HepG2 (cell line): ENCODE data around the gene SECTM1. TPM values are rescaled to one million over a fixed set of nuclear protein-coding genes. Genes with fewer than 3 reads are reported as not detected.

Experiments used
- ATF5 ChIP-seq: sonication (generic); formaldehyde crosslinking; IDR thresholded peaks from 2 replicates; pipeline ENCODE4 v1.4.0; 2020; ENCODE audit warnings: mild to moderate bottlenecking, low read depth, missing genetic modification reagents
- BRCA1 ChIP-seq: sonication (generic); formaldehyde crosslinking; IDR thresholded peaks from 2 replicates; pipeline ENCODE4 v1.4.0; 2020; ENCODE audit warnings: missing genetic modification reagents
- CBX1 ChIP-seq: IDR thresholded peaks from one replicate; pipeline ENCODE4 v1.6.1; 2016; ENCODE audit warnings: antibody characterized with exemption, low read depth
- CBX5 ChIP-seq: sonication (generic); formaldehyde crosslinking; IDR thresholded peaks from 2 replicates; pipeline ENCODE4 v1.4.0; 2020; ENCODE audit warnings: missing genetic modification reagents, borderline replicate concordance
- ELF3 ChIP-seq: IDR thresholded peaks from 2 replicates; pipeline ENCODE4 v1.6.1; 2016; ENCODE audit warnings: missing genetic modification reagents, missing compliant biosample characterization
- HNRNPL ChIP-seq: fragments of 200-400 bp; formaldehyde crosslinking; IDR thresholded peaks from 2 replicates; pipeline ENCODE4 v1.6.1; 2017; ENCODE audit warnings: mild to moderate bottlenecking, low read depth, low read length
- MEIS2 ChIP-seq: sonication (generic); formaldehyde crosslinking; IDR thresholded peaks from 2 replicates; pipeline ENCODE4 v1.9.0; 2021; ENCODE audit warnings: mild to moderate bottlenecking, missing genetic modification reagents
- NBN ChIP-seq: fragments of 450-650 bp; conservative IDR thresholded peaks from 2 replicates; pipeline ENCODE4 v1.6.1; 2017
- NCOA5 ChIP-seq: sonication (generic); formaldehyde crosslinking; IDR thresholded peaks from 2 replicates; pipeline ENCODE4 v1.4.0; 2020; ENCODE audit warnings: missing genetic modification reagents
- NFKBIZ ChIP-seq: IDR thresholded peaks from 2 replicates; pipeline ENCODE4 v1.6.1; 2018; ENCODE audit warnings: missing genetic modification reagents, missing compliant biosample characterization
- PCBP2 ChIP-seq: fragments of 200-400 bp; formaldehyde crosslinking; optimal IDR thresholded peaks from 2 replicates; pipeline ENCODE3; 2018; ENCODE audit warnings: low read length, low read depth; ENCODE audit not compliant: poor library complexity, severe bottlenecking
- RCOR2 ChIP-seq: IDR thresholded peaks from 2 replicates; pipeline ENCODE4 v1.6.1; 2016; ENCODE audit warnings: missing biosample characterization, missing genetic modification reagents
- RFXAP ChIP-seq: sonication (generic); formaldehyde crosslinking; IDR thresholded peaks from 2 replicates; pipeline ENCODE4 v1.4.0; 2020; ENCODE audit warnings: missing genetic modification reagents, borderline replicate concordance
- SMAD1 ChIP-seq: sonication (generic); formaldehyde crosslinking; IDR thresholded peaks from 2 replicates; pipeline ENCODE4 v1.4.0; 2020; ENCODE audit warnings: missing genetic modification reagents, low read depth, mild to moderate bottlenecking, borderline replicate concordance
- XBP1 ChIP-seq: sonication (generic); formaldehyde crosslinking; IDR thresholded peaks from 2 replicates; pipeline ENCODE4 v1.5.0; 2020; ENCODE audit warnings: missing genetic modification reagents
- ZNF235 ChIP-seq: sonication (generic); formaldehyde crosslinking; IDR thresholded peaks from 2 replicates; pipeline ENCODE4 v1.8.1; 2023; ENCODE audit warnings: mild to moderate bottlenecking, missing genetic modification reagents, borderline replicate concordance
- ZNF253 ChIP-seq: sonication (generic); formaldehyde crosslinking; IDR thresholded peaks from 2 replicates; pipeline ENCODE4 v1.8.0; 2022; ENCODE audit warnings: mild to moderate bottlenecking, missing genetic modification reagents, borderline replicate concordance
- ZNF282 ChIP-seq: fragments of 450-650 bp; IDR thresholded peaks from 2 replicates; pipeline ENCODE4 v1.6.1; 2018; ENCODE audit not compliant: partially characterized antibody
- ZNF382 ChIP-seq: sonication (generic); formaldehyde crosslinking; IDR thresholded peaks from 2 replicates; pipeline ENCODE4 v1.5.0; 2020; ENCODE audit warnings: missing genetic modification reagents, mild to moderate bottlenecking, borderline replicate concordance
- ZNF616 ChIP-seq: sonication (generic); formaldehyde crosslinking; IDR thresholded peaks from 2 replicates; pipeline ENCODE4 v1.5.0; 2020; ENCODE audit warnings: low read depth, mild to moderate bottlenecking, missing genetic modification reagents
- ZNF777 ChIP-seq: sonication (generic); formaldehyde crosslinking; IDR thresholded peaks from 2 replicates; pipeline ENCODE4 v1.4.0; 2020; ENCODE audit warnings: missing genetic modification reagents
- ZNF790 ChIP-seq: sonication (generic); formaldehyde crosslinking; IDR thresholded peaks from 2 replicates; pipeline ENCODE4 v1.8.0; 2022; ENCODE audit warnings: missing genetic modification reagents, mild to moderate bottlenecking, borderline replicate concordance
- ZUFSP ChIP-seq: sonication (generic); formaldehyde crosslinking; IDR thresholded peaks from 2 replicates; pipeline ENCODE4 v1.9.0; 2021; ENCODE audit warnings: missing genetic modification reagents, mild to moderate bottlenecking, borderline replicate concordance
- polyA plus RNA-seq, 8 experiments: library from polyadenylated mRNA; depleted of rRNA in 3 of 8; stranded (reverse) in 7 of 8; unstranded in 1 of 8; fragments of >200 nt; fragmentation: Illumina TruSeq in 4 of 8; extraction: Trizol in 4 of 8; gene quantifications; 2 replicates each; pipeline versions ENCODE4 v1.2.1 to v1.2.3, GENCODE V29; 2011 to 2016; ENCODE audit warnings: low read depth in 4 of 8, missing spikeins in 1 of 8, mixed read lengths in 1 of 8; ENCODE audit not compliant: insufficient read depth in 1 of 8
- total RNA-seq, 5 experiments: library from RNA; depleted of rRNA; stranded (reverse); fragments of >200 nt; fragmentation: Illumina TruSeq; extraction: Trizol; gene quantifications; 2 replicates each; pipeline ENCODE4 v1.2.3, GENCODE V29; 2016; ENCODE audit warnings: low read depth in 1 of 5
- TF ChIP-seq, protein P1 (sequence below): sonication (generic); formaldehyde crosslinking; IDR thresholded peaks from 2 replicates; pipeline ENCODE4 v1.5.0; 2020; ENCODE audit warnings: mild to moderate bottlenecking, missing genetic modification reagents, borderline replicate concordance

Gene SECTM1
- total and polyA plus RNA-seq, 2 of the 13 experiments (the other 11 are each of a cell fraction or from before 2014, with no cell fraction given), result 3.5 to 5.3 TPM

DNA sequence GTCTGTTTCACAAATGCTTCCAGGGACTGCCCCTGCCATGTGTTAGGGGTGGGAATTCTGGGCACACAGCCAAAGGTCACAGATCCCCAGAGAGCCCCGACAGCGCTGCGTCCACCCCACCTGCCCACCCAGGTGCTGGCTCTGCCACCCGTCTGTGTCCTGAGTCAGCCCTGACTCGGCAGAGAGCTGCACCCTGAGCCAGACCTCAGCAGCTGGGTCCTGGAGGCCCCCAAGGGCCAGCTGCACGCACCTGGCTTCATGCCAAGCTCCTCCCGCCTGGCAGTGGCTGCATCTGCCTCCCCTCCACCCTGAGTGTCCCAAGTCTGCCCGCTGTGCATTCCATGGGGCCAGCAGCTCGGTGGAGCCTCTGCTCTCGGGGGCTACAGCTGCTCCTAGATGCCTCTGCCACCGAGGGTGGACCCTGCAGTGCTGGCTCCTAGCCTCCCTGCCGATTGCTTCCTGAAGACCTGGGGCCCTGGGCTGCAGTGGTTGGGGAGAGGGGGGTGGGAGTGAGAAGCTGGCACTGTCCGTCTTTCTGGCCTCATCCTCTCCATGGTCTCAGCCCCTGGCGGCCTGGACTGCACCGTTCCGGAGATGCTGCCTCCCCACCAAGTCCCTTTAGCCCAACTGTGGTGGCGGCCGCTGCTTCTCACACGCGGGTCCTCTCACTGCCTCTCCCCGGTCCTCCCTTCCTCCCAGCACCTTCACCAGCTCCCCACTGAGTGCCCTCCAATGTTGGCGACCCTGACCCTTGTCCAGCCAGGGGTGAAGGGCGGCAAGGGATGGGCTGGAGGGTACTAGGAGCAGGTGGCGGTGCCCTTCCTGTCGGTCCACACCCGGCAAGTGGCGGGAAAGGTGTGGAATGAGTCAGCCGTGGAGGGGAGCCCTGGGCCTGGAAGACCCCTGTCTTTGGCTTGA, 3.0 kb downstream of the SECTM1 start (continued):
- TF ChIP-seq, protein P1, sequence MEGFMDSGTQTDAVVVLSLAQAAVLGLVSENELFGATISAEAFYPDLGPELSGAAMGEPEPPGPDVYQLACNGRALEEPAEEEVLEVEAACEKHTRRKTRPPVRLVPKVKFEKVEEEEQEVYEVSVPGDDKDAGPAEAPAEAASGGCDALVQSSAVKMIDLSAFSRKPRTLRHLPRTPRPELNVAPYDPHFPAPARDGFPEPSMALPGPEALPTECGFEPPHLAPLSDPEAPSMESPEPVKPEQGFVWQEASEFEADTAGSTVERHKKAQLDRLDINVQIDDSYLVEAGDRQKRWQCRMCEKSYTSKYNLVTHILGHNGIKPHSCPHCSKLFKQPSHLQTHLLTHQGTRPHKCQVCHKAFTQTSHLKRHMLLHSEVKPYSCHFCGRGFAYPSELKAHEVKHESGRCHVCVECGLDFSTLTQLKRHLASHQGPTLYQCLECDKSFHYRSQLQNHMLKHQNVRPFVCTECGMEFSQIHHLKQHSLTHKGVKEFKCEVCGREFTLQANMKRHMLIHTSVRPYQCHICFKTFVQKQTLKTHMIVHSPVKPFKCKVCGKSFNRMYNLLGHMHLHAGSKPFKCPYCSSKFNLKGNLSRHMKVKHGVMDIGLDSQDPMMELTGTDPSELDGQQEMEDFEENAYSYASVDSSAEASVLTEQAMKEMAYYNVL, result peak; percentile 20; the same call in 1 of the 2 replicates
- no peak for TF ChIP-seq ZNF777 (CRISPR knock-in tag)
- no peak for TF ChIP-seq XBP1
- peak; percentile 27; the same call in 1 of the 2 replicates for TF ChIP-seq RCOR2 (CRISPR knock-in tag)
- no peak for TF ChIP-seq ZNF382 (CRISPR knock-in tag)
- no peak for TF ChIP-seq MEIS2 (CRISPR knock-in tag)
- 0 out of 2 replicates have a peak, but pooled peaks have one; percentile 57 for TF ChIP-seq SMAD1 (CRISPR knock-in tag)
- 0 out of 2 replicates have a peak, but pooled peaks have one; percentile 73 for TF ChIP-seq ATF5
- TF ChIP-seq RFXAP (CRISPR knock-in tag), result no peak; the same call in 1 of the 2 replicates
- no peak for TF ChIP-seq CBX1
- no peak for TF ChIP-seq PCBP2
- peak; percentile 79; the same call in 1 of the 2 replicates for TF ChIP-seq CBX5 (CRISPR knock-in tag)
- peak; percentile 97 for TF ChIP-seq HNRNPL
- TF ChIP-seq ELF3 (CRISPR knock-in tag), result peak; percentile 32; the same call in 1 of the 2 replicates
- TF ChIP-seq ZNF616 (CRISPR knock-in tag), result 0 out of 2 replicates have a peak, but pooled peaks have one; percentile 56
- TF ChIP-seq ZUFSP (CRISPR knock-in tag), result no peak
- TF ChIP-seq ZNF790, result no peak
- no peak for TF ChIP-seq NBN
- TF ChIP-seq NFKBIZ, result 0 out of 2 replicates have a peak, but pooled peaks have one; percentile 34
- no peak for TF ChIP-seq ZNF253 (CRISPR knock-in tag)
- TF ChIP-seq BRCA1 (CRISPR knock-in tag), result no peak
- TF ChIP-seq ZNF282, result no peak
- TF ChIP-seq ZNF235 (CRISPR knock-in tag), result peak; percentile 23; the same call in 1 of the 2 replicates
- no peak for TF ChIP-seq NCOA5 (CRISPR knock-in tag)
